ENCODE data around the gene ENDOV.

Gene ENDOV

DNA sequence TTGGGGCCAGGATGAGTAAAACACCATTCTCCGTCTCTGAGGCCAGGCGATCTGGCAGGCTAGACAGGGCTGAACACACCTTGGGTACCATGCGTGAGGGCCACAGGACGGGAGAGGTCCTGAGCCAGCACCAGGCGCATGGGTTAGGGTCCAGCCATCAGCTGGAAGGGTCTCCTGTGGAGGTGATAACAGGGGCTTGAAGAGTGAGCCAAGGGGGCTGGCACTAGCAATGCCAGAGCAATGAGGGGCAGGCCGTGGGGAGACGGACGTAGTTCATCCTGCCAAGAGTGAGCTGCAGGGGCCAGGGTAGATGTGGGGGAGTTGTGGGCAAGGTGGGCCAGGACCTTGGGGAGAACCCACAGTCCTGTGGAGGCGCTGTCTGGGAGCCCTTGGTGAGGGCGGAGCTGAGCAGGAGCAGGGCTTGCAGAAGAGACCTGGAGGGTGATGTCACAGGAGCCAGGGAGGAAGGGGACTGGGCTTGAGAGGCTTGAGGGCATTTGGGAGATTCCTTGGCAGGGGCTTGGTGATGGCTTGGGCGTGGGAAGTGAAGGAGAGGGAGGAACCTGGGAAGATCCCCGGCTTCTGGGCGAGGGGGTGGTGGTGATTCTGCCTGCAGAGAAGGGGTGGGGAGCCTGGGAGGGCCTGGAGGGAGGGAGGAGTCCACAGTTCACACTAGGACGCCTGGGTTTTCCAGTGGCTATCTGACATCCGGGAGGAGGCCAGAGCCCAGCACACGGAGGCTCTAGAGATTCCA is 67.8 kb downstream of the ENDOV start:
- no peak for DNase-seq (ENCODE audit: low read depth in 2 of 2)

DNA sequence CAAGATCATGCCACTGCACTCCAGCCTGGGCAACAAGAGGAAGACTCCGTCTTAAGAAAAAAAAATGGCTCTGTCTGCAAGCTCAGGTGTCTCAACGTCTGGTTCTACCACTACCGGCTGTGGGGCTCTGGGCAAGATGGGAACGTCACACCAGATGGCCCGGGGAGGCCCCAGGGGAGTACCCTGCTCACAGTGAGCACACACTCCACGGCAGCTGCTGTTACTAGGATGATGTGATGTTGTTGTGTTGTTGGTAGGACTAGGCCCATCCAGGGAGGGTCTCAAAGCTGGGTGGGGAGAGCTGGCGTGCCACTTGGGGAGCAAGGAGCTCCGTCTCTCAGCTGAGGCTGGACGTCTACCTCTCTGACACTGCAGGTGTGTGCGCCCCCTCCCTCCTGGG is 70.9 kb downstream of the ENDOV start:
- DNase-seq (ENCODE audit: low read depth in 2 of 2), result no peak

DNA sequence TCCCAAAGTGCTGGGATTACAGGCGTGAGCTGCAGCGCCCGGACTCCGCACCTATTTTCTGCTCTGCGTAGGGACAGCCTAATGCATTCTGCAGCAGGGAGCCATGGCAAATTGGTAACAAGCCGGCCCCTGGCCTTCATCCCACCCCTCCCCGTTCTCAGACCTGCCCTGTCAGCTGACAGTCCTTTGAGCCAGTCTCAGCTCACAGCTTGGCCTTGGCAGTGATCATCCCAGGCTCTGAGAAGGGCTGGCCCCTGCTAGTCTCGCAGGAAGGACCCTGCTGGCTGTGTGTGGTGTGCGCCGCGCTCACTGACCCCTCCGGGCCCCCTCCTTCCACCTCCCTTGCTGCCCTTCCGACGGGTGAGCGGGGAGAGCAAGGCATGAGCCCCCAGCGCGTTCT is 71.7 kb downstream of the ENDOV start:
- no peak for DNase-seq (ENCODE audit: low read depth in 2 of 2)

DNA sequence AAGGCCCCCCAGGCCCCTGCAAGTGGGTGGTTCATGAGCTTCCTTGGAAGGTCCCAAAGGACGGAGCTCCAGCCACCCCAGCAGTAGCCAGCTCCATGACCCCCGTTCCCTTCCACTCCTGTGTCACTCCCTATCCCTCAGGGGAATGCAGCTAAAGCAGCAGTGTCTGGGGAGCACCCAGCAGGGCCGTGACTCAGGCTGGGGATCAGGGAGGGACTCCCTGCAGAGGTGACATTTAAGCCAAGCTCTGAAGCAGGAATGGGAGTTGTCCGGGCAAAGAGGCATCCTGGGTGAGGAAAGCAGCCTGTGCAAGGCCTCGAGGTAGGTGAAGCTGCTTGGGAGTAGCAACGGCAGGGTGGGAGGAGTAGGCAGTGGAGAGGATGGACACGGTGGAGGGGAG is 72.5 kb downstream of the ENDOV start:
- no peak for DNase-seq (ENCODE audit: low read depth in 2 of 2)
